ENCODE data around the gene CENATAC.
A peak's percentile ranks its signal among the peaks of the same experiment; 100 is the strongest.
"Not testable (repeated sequence)": the region's sequence is repeated elsewhere in the genome, so short reads cannot be mapped to it uniquely, and the experiment has no call there.

Gene CENATAC

GRCh38 chr11:118997627-118998387 lies at the start of gene CENATAC:
Gene CENATAC (plus strand): TSS chr11:118998138. CDS start chr11:118998198, 60 bp downstream.
- peak; percentile 32 for DNase-seq (ENCODE audit: low read depth, low spot score)

- DNase-seq (ENCODE audit: low read depth, low spot score): no peak
These were observed 44.7 kb upstream of the CENATAC start for GRCh38 chr11:118953265-118953664.

DNA sequence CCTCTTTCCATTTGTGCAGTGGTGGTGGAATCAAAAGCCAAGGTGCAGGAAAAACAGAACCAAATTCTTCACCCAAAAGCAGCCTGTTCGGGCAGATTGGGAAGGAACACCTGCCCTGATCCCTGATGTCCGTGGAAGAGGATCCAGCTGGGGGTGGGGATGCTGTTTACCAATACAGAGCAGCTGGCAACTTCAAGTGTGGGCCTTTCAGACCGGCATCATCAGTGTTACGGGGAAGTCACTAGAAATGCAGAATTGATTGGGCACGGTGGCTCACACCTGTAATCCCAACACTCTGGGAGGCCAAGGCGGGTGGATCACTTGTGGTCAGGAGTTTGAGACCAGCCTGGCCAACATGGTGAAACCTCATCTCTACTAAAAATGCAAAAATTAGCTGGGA lies 44.0 kb upstream of the CENATAC start:
- DNase-seq (ENCODE audit: low read depth, low spot score): not testable (repeated sequence)

DNA sequence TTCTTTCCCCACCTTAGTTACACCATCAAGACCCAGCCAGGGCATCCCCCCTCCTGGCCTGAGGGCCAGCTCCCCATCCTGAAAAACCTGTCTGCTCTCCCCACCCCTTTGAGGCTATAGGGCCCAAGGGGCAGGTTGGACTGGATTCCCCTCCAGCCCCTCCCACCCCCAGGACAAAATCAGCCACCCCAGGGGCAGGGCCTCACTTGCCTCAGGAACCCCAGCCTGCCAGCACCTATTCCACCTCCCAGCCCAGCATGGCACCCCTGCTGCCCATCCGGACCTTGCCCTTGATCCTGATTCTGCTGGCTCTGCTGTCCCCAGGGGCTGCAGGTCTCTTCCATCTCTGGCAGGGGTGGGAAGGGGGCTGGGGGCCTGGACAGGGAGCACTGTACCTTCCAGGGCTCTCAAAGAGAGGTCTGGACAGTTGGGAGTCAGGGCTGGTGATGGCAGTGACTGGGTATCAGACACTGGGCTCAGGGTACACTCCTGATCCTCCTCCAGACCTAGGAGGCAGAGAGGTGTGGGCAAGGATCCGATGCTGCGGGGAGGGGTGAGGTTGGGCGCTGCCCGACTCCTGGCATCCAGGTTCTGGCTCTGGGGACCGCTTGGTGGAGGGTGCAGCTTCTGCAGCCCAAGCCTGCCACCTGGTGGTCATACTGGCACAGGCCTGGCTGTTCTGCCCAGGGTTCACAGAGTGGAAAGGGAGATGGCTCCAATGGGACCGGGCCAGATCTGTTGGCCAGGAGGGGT lies 41.7 kb upstream of the CENATAC start, which contains the start of gene UPK2:
UPK2 (plus strand) TSS at position 205 of the 753 bp plus-strand sequence; CDS start at position 258, 53 bp downstream.
- DNase-seq (ENCODE audit: low read depth, low spot score): peak; percentile 30

DNA sequence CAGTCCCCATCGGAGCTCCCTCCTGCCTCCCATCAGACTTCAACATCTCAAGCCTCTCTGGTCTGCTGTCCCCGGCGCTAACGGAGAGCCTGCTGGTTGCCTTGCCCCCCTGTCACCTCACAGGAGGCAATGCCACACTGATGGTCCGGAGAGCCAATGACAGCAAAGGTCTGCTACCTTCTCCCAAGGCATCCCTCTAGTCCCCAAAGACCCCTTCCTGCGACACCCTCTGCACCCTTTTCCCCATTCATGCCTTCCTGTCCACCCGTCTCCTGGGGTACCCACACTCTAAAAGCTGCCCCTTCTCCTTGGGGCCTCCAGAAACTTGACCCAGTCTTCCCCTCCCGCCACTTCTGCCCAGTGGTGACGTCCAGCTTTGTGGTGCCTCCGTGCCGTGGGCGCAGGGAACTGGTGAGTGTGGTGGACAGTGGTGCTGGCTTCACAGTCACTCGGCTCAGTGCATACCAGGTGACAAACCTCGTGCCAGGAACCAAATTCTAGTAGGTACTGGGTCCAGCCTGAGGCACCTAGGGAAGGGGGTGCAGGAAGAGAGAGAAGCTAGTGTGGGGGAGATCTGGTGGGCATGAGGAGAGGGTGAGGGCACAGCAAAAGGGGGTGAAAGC lies 41.0 kb upstream of the CENATAC start:
- DNase-seq (ENCODE audit: low read depth, low spot score): no peak

- no peak for DNase-seq (ENCODE audit: low read depth, low spot score)
These were observed 40.4 kb upstream of the CENATAC start for GRCh38 chr11:118957549-118957948.

DNA sequence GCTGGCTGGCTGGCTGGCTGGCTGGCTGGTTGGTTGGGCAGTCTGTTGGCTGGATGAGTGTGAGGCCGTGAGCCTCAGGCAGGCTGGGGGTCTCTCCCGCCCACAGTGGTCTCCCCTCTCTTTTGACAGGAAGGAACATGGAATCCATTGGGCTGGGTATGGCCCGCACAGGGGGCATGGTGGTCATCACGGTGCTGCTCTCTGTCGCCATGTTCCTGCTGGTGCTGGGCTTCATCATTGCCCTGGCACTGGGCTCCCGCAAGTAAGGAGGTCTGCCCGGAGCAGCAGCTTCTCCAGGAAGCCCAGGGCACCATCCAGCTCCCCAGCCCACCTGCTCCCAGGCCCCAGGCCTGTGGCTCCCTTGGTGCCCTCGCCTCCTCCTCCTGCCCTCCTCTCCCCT lies 40.0 kb upstream of the CENATAC start:
- DNase-seq (ENCODE audit: low read depth, low spot score): no peak

- no peak for DNase-seq (ENCODE audit: low read depth, low spot score)
These were observed 39.4 kb upstream of the CENATAC start for GRCh38 chr11:118958577-118958976.

DNA sequence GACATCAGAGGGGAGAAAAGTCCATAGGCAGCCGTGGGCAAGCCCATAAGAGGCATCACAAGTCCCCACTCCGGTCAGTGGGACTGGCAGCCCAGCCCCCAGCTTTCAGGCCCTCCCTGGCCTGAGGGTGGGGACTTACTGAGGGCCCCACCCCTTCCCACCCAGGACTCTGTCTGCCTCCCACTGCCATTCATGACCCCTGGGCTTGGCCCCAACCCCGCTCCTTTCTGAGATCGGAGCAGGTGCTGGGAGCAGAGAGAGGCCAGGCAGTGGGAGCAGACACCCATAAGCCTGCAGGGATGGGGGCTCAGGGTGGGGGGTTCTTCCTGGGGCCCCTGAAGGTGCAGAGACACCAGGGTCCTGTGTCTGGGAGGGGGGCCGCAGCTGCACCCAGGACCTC lies 36.7 kb upstream of the CENATAC start:
- no peak for DNase-seq (ENCODE audit: low read depth, low spot score)

- DNase-seq (ENCODE audit: low read depth, low spot score): no peak
These were observed 36.3 kb upstream of the CENATAC start for GRCh38 chr11:118961591-118961990.

- not testable (repeated sequence) for DNase-seq (ENCODE audit: low read depth, low spot score)
These were observed 28.4 kb upstream of the CENATAC start for GRCh38 chr11:118969508-118969907.

DNA sequence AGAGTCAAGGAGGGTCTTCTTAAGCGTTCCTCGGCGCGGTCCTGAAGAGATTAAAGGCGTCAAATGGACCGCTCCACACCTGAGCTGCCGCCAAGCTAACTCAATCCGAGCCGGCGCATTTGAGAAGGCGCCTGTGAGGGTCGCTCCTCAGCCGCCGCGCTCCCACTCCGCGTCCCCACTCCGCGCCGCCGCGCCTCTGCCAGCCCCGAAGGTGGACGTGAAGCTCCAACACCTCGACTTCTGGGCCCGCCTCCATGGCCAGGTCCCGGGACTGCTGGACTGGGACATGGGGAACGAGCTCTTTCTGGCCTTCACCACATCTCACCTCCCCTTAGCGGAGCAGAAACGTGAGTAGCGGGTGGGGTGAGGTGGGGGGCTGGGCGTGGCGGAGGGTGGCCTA lies 26.3 kb upstream of the CENATAC start, which contains the start of gene FOXR1:
FOXR1 (plus strand) TSS at position 116 of the 400 bp plus-strand sequence; CDS start at position 287, 171 bp downstream.
- no peak for DNase-seq (ENCODE audit: low read depth, low spot score)

DNA sequence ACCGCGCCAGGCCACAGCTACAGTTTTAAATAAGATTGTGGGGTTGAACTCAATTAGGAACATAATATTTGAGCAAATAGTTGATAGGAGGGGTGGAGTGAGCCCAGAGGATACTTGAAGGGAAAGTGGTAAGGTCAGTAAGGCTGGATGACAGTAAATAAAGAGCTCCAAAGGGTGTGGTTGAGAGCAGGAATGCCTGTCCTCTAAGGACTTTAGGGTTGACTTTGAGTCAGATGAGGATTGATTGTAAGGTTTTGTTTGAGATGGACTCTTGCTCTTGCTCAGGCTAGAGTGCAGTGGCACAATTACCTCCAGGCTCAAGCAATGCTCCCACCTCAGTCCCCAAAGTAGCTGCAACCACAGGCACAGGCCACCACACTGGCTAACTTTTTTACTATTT lies 24.0 kb upstream of the CENATAC start:
- no peak for DNase-seq (ENCODE audit: low read depth, low spot score)

DNA sequence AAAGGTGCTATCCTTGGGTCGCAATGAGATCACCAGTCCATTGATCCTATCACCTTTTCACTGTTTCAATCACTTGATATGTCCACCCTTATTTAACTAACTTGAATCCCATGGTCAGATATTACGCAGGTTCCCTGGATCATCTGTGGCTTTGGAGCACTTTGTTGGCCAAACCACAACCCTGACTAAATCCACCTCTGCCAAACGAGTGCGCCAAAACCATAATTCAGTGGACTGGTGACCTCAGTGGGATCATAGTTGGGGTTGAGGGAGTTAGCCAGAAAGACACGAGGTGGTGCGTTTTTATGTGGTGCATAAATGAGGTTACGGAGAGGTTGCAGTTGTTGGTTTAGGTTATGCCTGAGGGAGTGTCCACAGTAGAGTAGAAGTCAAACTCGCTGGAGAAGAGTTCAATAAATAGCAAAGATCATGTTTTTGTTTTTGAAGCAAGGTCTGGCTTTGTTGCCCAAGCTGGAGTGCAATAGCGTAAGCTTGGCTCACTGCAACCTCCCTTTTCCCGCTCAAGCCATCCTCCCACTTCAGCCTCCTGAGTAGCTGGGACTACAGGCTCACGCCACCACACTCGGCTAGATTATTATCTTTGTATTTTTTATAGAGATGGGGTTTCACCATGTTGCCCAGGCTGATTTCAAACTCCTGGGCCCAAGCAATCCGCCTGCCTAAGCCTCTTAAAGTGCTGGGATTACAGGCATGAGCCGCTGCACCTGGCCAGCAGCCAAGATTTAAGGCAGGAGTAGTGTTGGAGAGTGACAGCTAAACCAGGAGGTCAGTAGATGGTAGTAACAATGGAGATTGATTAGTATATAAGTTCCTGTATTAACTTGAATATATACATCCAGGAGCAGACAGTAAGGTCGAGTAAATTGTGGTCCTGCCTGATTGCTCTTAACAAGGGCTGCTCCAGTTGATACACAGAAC lies 21.9 kb upstream of the CENATAC start:
- no peak for DNase-seq (ENCODE audit: low read depth, low spot score)

DNA sequence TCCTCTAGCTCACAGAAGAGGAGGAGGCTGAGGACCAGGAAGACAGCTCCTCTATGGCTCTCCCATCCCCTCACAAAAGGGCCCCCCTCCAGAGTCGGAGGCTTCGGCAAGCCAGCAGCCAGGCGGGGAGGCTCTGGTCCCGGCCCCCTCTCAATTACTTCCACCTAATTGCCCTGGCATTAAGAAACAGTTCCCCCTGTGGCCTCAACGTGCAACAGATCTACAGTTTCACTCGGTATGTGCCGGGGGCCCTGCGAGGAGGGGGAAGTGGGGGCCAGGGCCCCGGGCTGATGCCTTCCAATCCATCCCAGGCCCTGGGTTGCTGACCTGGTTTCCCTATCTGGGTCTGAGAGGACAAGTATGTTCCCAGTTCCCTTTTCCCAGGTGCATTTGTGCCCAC lies 18.5 kb upstream of the CENATAC start:
- DNase-seq (ENCODE audit: low read depth, low spot score): no peak

- DNase-seq (ENCODE audit: low read depth, low spot score): no peak
These were observed 17.6 kb upstream of the CENATAC start for GRCh38 chr11:118980191-118980881.

DNA sequence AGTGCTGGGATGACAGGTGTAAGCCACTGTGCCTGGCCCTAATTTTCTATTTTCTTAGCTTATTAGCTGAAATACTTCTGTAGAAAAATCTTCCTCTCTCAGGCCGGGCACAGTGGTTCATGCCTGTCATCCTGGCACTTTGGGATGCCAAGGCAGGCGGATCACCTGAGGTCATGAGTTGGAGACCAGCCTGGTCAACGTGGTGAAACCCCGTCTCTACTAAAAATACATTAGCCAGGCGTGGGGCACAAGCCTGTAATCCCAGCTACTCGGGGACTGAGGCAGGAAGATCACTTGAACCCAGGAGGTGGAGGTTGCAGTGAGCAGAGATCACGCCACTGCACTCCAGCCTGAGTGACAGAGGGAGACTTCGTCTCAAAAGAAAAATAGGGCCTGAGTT lies 13.6 kb upstream of the CENATAC start:
- not testable (repeated sequence) for DNase-seq (ENCODE audit: low read depth, low spot score)

- no peak for DNase-seq (ENCODE audit: low read depth, low spot score)
These were observed 13.1 kb upstream of the CENATAC start for GRCh38 chr11:118984825-118985224.

DNA sequence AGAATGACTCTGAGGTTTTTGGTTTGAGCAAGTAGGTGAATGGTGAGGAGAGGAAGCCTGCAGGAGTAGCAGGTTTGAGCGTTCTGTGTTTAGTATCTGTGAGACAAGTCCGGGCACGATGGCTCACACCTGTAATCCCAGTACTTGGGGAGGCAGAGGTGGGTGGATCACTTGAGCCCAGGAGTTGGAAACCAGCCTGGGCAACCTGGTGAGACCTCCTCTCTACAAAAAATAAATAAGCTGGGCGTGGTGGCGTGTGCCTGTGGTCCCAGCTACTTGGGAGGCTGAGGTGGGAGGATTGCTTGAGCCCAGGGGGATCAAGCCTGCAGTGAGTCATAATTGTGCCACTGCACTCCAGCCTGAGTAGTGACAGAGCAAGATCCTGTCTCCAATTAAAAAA lies 9.7 kb upstream of the CENATAC start:
- DNase-seq (ENCODE audit: low read depth, low spot score): no peak

DNA sequence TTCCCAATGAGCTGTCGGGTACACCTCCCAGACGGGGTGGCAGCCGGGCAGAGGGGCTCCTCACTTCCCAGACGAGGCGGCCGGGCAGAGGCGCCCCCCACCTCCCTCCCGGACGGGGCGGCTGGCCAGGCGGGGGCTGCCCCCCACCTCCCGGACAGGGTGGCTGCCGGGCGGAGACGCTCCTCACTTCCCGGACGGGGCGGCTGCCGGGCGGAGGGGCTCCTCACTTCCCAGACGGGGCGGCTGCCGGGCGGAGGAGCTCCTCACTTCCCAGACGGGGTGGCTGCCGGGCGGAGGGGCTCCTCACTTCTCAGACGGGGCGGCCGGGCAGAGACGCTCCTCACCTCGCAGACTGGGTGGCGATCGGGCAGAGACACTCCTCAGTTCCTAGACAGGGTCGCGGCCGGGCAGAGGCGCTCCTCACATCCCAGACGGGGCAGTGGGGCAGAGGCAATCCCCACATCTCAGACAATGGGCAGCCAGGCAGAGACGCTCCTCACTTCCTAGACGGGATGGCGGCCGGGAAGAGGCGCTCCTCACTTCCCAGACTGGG lies 6.4 kb upstream of the CENATAC start:
- not testable (repeated sequence) for DNase-seq (ENCODE audit: low read depth, low spot score)
